ENCODE data around the gene ZNF488.

Gene ZNF488

DNA sequence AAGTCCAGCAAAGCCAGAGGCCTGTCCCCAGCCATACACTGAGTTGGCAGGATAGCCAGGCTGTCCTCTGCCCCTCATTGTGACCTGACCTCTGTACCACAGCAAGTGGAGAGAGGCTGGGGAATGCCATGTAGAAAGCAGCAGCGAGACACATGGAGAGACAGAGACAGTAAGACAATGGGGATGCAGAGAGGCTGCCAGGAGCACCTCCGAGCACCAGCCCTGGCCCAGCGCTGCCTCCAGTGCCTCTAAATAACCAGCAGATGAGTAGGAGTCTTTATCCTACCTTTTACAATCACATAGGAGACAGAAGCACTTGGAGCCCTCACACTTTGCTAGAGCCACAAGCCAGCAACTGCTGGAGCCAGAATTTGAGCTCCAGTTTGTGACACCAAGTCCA is 53.7 kb downstream of the ZNF488 start:
- H3K4me3 ChIP-seq (ENCODE audit: low read depth, low read length), result no peak overlapping the region
- TF ChIP-seq, protein P1, sequence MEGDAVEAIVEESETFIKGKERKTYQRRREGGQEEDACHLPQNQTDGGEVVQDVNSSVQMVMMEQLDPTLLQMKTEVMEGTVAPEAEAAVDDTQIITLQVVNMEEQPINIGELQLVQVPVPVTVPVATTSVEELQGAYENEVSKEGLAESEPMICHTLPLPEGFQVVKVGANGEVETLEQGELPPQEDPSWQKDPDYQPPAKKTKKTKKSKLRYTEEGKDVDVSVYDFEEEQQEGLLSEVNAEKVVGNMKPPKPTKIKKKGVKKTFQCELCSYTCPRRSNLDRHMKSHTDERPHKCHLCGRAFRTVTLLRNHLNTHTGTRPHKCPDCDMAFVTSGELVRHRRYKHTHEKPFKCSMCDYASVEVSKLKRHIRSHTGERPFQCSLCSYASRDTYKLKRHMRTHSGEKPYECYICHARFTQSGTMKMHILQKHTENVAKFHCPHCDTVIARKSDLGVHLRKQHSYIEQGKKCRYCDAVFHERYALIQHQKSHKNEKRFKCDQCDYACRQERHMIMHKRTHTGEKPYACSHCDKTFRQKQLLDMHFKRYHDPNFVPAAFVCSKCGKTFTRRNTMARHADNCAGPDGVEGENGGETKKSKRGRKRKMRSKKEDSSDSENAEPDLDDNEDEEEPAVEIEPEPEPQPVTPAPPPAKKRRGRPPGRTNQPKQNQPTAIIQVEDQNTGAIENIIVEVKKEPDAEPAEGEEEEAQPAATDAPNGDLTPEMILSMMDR (conservative IDR thresholded peaks at IDR 0.05; ENCODE audit: low read depth, low read length), result no peak
- DNase-seq (ENCODE audit: low read depth), result no peak

DNA sequence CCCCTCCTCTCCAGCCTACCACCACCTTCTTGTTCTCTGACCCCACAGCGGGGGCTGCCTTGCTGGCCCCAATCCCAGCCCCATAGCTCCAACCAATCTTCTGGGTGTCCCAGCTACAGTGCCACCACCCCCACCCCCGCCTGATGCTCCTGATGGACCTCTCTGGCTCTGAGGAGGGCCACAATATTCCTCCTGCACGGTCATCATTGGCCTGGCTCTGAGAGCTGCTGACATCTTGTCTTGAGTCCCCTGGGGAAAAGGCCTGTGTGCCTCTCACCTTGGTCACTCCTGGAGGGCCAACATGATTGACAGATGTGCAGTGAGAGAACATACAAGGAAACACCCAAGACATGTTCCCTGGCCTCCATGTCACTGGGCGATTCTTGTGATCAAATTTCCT is 54.2 kb downstream of the ZNF488 start:
- TF ChIP-seq, protein P1 (conservative IDR thresholded peaks at IDR 0.05; ENCODE audit: low read depth, low read length), result no peak
- no peak overlapping the region for H3K4me3 ChIP-seq (ENCODE audit: low read depth, low read length)

DNA sequence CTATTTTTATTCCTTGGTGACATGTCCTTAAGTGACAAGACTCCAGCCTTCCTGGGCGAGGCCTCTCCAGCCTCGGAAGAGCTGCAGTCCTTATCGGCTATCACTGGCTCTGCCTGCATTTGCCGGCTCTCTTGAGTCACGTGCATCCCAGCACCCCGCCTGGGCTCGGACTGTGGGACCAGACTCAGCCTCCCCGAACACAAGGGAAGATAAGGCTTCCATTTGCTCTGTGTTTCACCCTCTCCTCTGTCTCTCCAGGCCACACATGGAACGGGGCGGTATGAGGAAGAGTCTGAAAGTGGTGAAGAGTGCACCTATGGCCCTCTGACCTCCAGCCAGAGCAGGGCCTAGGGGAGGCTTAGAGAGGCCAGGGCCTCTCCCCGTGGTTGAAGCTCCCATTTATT is 57.2 kb downstream of the ZNF488 start:
- TF ChIP-seq, protein P1 (conservative IDR thresholded peaks at IDR 0.05; ENCODE audit: low read depth, low read length), result no peak
- DNase-seq (ENCODE audit: low read depth), result no peak
- no peak overlapping the region for H3K4me3 ChIP-seq (ENCODE audit: low read depth, low read length)

More for the DNA sequence above, 54.2 kb downstream of the ZNF488 start:
- DNase-seq (ENCODE audit: low read depth), result no peak

DNA sequence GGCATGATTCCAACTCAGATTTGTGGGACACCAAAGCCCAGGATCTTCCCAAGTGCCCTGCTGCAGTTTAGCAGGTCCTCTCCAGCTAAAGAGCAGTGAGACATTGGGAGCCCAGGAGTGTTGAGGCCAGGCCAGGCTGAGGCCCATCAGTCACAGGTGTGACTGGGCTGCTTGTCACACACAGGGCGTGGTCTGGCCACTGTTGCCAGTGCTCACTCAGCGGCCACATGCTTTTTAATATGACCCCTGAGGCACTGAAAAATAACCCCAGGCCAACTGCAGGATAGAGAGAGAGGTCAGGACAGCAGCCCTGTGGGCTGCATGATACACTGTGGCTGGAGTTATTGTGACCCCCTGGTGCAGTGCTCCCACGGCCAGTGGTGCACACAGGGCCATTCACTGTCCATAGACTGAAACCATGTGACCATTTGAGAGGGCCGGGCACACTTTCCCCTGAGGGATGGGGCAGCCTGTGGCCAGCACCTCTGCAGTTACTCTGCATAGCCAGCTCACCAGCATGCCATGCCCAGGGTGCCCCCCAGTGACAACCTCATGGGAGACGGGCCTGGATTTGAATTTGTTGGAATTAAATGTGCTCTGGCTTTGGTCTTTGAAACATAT is 57.7 kb downstream of the ZNF488 start:
- TF ChIP-seq, protein P1 (conservative IDR thresholded peaks at IDR 0.05; ENCODE audit: low read depth, low read length), result no peak
- no peak overlapping the region for H3K4me3 ChIP-seq (ENCODE audit: low read depth, low read length)
- no peak for DNase-seq (ENCODE audit: low read depth)

DNA sequence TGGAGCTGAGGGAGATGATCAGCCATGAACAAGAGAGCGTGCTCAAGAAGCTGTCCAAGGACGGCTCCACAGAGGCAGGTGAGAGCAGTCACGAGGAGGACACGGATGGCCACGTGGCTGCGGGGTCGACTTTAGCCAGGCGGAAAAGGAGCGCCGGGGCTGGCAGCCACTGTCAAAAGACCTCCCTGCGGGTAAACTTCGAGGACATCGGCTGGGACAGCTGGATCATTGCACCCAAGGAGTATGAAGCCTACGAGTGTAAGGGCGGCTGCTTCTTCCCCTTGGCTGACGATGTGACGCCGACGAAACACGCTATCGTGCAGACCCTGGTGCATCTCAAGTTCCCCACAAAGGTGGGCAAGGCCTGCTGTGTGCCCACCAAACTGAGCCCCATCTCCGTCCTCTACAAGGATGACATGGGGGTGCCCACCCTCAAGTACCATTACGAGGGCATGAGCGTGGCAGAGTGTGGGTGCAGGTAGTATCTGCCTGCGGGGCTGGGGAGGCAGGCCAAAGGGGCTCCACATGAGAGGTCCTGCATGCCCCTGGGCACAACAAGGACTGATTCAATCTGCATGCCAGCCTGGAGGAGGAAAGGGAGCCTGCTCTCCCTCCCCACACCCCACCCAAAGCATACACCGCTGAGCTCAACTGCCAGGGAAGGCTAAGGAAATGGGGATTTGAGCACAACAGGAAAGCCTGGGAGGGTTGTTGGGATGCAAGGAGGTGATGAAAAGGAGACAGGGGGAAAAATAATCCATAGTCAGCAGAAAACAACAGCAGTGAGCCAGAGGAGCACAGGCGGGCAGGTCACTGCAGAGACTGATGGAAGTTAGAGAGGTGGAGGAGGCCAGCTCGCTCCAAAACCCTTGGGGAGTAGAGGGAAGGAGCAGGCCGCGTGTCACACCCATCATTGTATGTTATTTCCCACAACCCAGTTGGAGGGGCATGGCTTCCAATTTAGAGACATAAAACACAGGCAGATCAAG is 58.5 kb downstream of the ZNF488 start:
- TF ChIP-seq, protein P1 (conservative IDR thresholded peaks at IDR 0.05; ENCODE audit: low read depth, low read length), result no peak
- no peak for DNase-seq (ENCODE audit: low read depth)
- no peak overlapping the region for H3K4me3 ChIP-seq (ENCODE audit: low read depth, low read length)

DNA sequence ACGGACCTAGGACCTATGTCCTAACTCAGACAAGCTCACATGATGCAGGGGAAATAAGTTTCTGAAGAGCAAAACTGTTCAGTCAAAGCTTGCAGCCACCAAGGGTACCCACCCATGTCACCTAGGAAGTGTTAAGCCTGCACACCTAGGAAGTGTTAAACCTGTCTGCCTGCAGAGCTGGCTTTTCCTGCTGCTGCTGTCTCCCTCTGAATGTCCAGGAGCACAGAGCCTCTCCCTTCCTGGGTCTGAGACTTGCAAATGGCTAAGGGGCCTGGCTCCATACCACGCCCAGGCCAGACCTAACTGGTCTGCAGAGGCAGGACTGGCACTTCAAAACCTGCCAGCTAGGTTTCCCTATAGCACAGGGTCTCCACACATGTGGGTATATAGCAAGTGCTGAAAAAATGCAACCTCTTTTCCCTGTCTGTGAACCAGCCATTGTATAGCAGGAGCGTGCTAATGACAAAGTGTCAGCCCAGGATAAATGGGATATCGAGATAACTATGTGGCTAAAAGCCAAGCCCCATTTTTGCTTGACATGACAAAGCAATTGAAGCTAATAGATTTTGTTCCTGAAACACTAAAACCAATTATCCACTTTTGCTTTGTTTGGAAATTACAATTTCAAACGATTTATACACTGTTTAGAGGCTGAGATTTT is 60.3 kb downstream of the ZNF488 start:
- no peak for DNase-seq (ENCODE audit: low read depth)
- TF ChIP-seq, protein P1 (conservative IDR thresholded peaks at IDR 0.05; ENCODE audit: low read depth, low read length), result no peak
- H3K4me3 ChIP-seq (ENCODE audit: low read depth, low read length), result no peak overlapping the region
